Coronary artery (tissue), 2 donors: ENCODE data around the gene BIN2.

Experiments used
- DNase-seq: peaks from one replicate; pipeline ENCODE4 v3.0.0-alpha.2; 2017; ENCODE audit warnings: low spot score
- H3K27ac ChIP-seq, 2 donors: fragments of 200-600 bp; sonication (generic); one replicate each; pipeline ENCODE4 v1.5.1; 2016 to 2019
- H3K4me3 ChIP-seq: fragments of 200-600 bp; sonication (generic); 2 replicates; pipeline ENCODE4 v1.5.1; 2016; ENCODE audit warnings: mild to moderate bottlenecking, moderate library complexity
- CTCF ChIP-seq: fragments of 200-600 bp; sonication (generic); IDR thresholded peaks from one replicate; pipeline ENCODE4 v1.5.1; 2019; ENCODE audit warnings: antibody characterized with exemption

The BIN2 gene

GRCh38 chr12:51360315-51360714 lies 36.3 kb upstream of the BIN2 start:
- Histone ChIP-seq H3K4me3 (no peak overlapping the region), H3K27ac (no peak overlapping the region)
- no peak for TF ChIP-seq CTCF
- no peak for DNase-seq

- DNase-seq, result no peak
- no peak overlapping the region for H3K27ac ChIP-seq
- H3K4me3 ChIP-seq, result no peak overlapping the region
- no peak for TF ChIP-seq CTCF
Observed at GRCh38 chr12:51359851-51360250, 35.9 kb upstream of the BIN2 start.

GRCh38 chr12:51358496-51358895 lies 34.5 kb upstream of the BIN2 start:
- TF ChIP-seq CTCF, result no peak
- H3K27ac ChIP-seq, result no peak overlapping the region
- DNase-seq, result no peak
- no peak overlapping the region for H3K4me3 ChIP-seq

GRCh38 chr12:51357374-51358047 lies 33.5 kb upstream of the BIN2 start:
- no peak overlapping the region for H3K4me3 ChIP-seq

GRCh38 chr12:51351913-51352532 lies 28.0 kb upstream of the BIN2 start:
- no peak for TF ChIP-seq CTCF
- Histone ChIP-seq H3K27ac (no peak overlapping the region), H3K4me3 (no peak overlapping the region)
- DNase-seq, result no peak

More at GRCh38 chr12:51357374-51358047, 33.5 kb upstream of the BIN2 start:
- H3K27ac ChIP-seq, result no peak overlapping the region
- no peak for DNase-seq
- TF ChIP-seq CTCF, result no peak

GRCh38 chr12:51349026-51349425 lies 25.1 kb upstream of the BIN2 start:
- Histone ChIP-seq H3K27ac (no peak overlapping the region), H3K4me3 (no peak overlapping the region)
- TF ChIP-seq CTCF, result no peak
- DNase-seq, result no peak

GRCh38 chr12:51348116-51348515 lies 24.1 kb upstream of the BIN2 start:
- DNase-seq, result no peak
- no peak for TF ChIP-seq CTCF

More at GRCh38 chr12:51348116-51348515, 24.1 kb upstream of the BIN2 start:
- no peak overlapping the region for H3K27ac ChIP-seq
- no peak overlapping the region for H3K4me3 ChIP-seq
